SJSA1 (cell line): Measurements from ENCODE around the gene RTL5. TPM values are rescaled to one million over a fixed set of nuclear protein-coding genes. Genes with fewer than 3 reads are reported as not detected.

Experiments used
- DNase-seq, 2 experiments: peaks; one replicate each; pipeline ENCODE4 v3.0.0-alpha.2; 2015 to 2020; ENCODE audit warnings: low spot score in 2 of 2, low read depth in 1 of 2
- H3K27ac ChIP-seq: fragments of 250-450 bp; sonication (Bioruptor Pico); 2 replicates; pipeline ENCODE4 v1.5.1; 2020; ENCODE audit warnings: mild to moderate bottlenecking, moderate library complexity
- H3K27me3 ChIP-seq: fragments of 250-450 bp; sonication (Bioruptor Pico); replicated peaks from 2 replicates; pipeline ENCODE4 v1.5.1; 2020; ENCODE audit warnings: mild to moderate bottlenecking, moderate library complexity
- H3K36me3 ChIP-seq: fragments of 250-450 bp; sonication (Bioruptor Pico); 2 replicates; pipeline ENCODE4 v1.5.1; 2020; ENCODE audit warnings: mild to moderate bottlenecking
- H3K4me1 ChIP-seq: fragments of 250-450 bp; sonication (Bioruptor Pico); replicated peaks from 2 replicates; pipeline ENCODE4 v1.6.1; 2021; ENCODE audit warnings: mild to moderate bottlenecking
- H3K4me3 ChIP-seq: fragments of 250-450 bp; sonication (Bioruptor Pico); 2 replicates; pipeline ENCODE4 v1.5.1; 2020; ENCODE audit warnings: mild to moderate bottlenecking
- H3K9me3 ChIP-seq: fragments of 250-450 bp; sonication (Bioruptor Pico); replicated peaks from 2 replicates; pipeline ENCODE4 v1.5.1; 2020; ENCODE audit warnings: mild to moderate bottlenecking
- total RNA-seq: library from RNA; depleted of rRNA; stranded (reverse); fragments of >200 nt; shearing (Covaris generic); gene quantifications from 2 replicates; pipeline ENCODE4 v1.2.3, GENCODE V29; 2014

Gene RTL5
- total RNA-seq, 1 experiment from 2014 or later: 1.8 TPM

DNA sequence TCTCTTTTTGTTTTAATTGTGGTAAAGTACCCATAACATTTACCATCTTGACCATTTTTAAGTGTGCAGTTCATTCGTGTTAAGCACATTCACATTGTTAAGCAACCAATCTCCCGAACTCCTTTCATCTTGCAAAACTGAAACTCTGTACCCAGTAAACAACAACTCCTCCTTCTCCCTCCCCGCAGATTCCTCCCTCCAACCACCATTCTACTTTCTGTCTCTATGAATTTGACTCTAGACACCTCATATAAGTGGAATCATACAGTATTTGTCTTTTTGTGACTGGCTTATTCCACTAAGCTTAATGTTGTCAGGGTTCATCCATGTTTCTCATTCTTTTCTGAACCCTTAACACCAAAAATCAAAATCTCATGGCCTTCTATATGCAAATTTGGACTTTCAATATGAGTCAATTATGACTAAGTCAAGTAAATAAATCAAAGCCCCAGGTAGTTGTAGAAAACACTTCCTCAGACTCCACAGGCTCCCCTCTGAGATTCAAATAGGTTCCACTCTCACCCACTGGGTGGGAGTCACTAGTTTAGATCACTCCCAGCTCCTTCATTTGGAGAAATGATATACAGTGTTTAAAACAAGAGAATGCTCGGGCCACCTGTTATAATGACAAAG, 9.8 kb upstream of the RTL5 start:
- Histone ChIP-seq H3K27ac (no peak overlapping the region), H3K36me3 (no peaks in the 10 kb centered on the region), H3K4me1 (no peaks in the 10 kb centered on the region; the same call in 1 of the 2 replicates), H3K9me3 (no peaks in the 10 kb centered on the region), H3K4me3 (no peak overlapping the region), H3K27me3 (no peaks in the 10 kb centered on the region)
- no peak for DNase-seq

- DNase-seq: no peak
- Histone ChIP-seq H3K9me3 (no peaks in the 10 kb centered on the region), H3K27me3 (no peaks in the 10 kb centered on the region), H3K4me3 (no peak overlapping the region), H3K36me3 (no peaks in the 10 kb centered on the region), H3K4me1 (no peaks in the 10 kb centered on the region; the same call in 1 of the 2 replicates), H3K27ac (no peak overlapping the region)
Measured at GRCh38 chrX:72139538-72139937, 7.8 kb upstream of the RTL5 start.

DNA sequence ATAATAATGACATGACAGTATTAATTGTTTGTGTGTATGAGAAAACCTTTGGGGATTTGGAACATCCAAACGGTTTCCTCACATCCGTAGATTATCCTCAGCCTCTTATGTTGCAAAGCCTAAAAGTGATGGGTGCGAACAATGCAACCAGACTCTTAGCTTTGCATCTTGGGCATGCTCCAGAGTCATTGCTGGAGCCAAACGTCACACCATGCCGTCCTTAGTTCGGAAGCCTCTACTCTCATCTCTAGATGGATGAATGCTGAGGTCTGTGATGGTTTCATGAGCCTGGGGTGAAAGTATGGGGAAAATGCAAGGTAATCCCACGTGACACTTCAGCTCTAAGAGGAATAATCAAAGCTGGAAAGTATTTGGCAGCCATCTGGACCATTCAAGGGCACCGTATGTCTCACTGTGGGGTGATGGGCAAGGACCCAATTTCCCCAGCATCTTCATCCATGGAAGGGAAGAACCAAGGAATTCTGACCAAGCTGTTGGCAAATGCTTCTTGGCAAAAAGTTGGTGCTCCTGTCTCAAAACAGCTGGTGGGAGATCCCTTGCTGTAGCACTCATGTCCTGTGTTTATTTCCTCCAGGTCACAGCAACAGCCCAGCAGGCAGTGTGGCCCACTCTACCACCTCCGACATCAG, 6.3 kb upstream of the RTL5 start:
- no peak overlapping the region for H3K4me3 ChIP-seq
- H3K36me3 ChIP-seq: no peaks in the 10 kb centered on the region
- no peaks in the 10 kb centered on the region for H3K9me3 ChIP-seq
- no peak overlapping the region for H3K27ac ChIP-seq
- no peaks in the 10 kb centered on the region for H3K27me3 ChIP-seq
- no peak for DNase-seq
- H3K4me1 ChIP-seq: no peaks in the 10 kb centered on the region; the same call in 1 of the 2 replicates

GRCh38 chrX:72133851-72134546, 2.3 kb upstream of the RTL5 start:
- no peaks in the 10 kb centered on the region for H3K36me3 ChIP-seq
- H3K27me3 ChIP-seq: no peaks in the 10 kb centered on the region
- H3K27ac ChIP-seq: no peak overlapping the region
- no peak overlapping the region for H3K4me3 ChIP-seq
- H3K4me1 ChIP-seq: no peaks in the 10 kb centered on the region; the same call in 1 of the 2 replicates
- no peak for DNase-seq
- no peaks in the 10 kb centered on the region for H3K9me3 ChIP-seq

GRCh38 chrX:72132456-72132855, 741 bp upstream of the RTL5 start:
- no peak for DNase-seq
- Histone ChIP-seq H3K36me3 (no peaks in the 10 kb centered on the region), H3K9me3 (no peaks in the 10 kb centered on the region), H3K4me3 (peak overlapping the region; percentile 43), H3K27ac (no peak overlapping the region), H3K4me1 (no peaks in the 10 kb centered on the region; the same call in 1 of the 2 replicates), H3K27me3 (no peaks in the 10 kb centered on the region)

GRCh38 chrX:72130762-72131250, 909 bp downstream of the RTL5 start:
- Histone ChIP-seq H3K27me3 (no peaks in the 10 kb centered on the region), H3K4me3 (no peak overlapping the region), H3K36me3 (no peaks in the 10 kb centered on the region), H3K4me1 (peaks cover 10% of the 10 kb centered on the region), H3K9me3 (no peaks in the 10 kb centered on the region), H3K27ac (no peak overlapping the region)
- no peak for DNase-seq

GRCh38 chrX:72130156-72130761, 1.5 kb downstream of the RTL5 start:
- H3K4me1 ChIP-seq: peaks cover 10% of the 10 kb centered on the region
- no peak overlapping the region for H3K4me3 ChIP-seq
- no peak for DNase-seq

GRCh38 chrX:72129661-72130060, 2.1 kb downstream of the RTL5 start:
- no peak overlapping the region for H3K4me3 ChIP-seq

More at GRCh38 chrX:72130156-72130761, 1.5 kb downstream of the RTL5 start:
- no peaks in the 10 kb centered on the region for H3K9me3 ChIP-seq
- H3K27me3 ChIP-seq: no peaks in the 10 kb centered on the region
- H3K27ac ChIP-seq: no peak overlapping the region
- H3K36me3 ChIP-seq: no peaks in the 10 kb centered on the region

DNA sequence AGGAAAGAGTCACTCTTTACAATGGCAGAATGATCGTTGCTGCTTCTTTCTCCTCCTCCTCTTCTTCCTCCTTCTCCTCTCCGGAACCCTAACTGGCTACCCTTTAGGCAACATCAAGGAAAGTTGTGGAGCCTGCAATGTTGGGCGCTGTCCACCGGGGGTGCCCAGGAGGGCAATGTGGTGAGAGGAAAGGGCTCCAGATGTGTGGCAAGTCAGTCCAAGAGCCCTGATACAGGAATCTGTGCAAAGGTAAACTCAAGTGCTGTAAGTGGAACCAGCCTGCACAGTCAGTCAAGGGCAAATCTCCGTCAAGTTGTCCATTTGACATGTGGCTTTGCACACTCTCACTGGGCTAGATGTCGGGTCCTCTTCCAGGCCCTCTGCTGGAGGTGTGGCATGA, 2.8 kb downstream of the RTL5 start:
- peaks cover 14% of the 10 kb centered on the region for H3K4me1 ChIP-seq
- H3K27ac ChIP-seq: no peak overlapping the region
- no peak for DNase-seq
- H3K36me3 ChIP-seq: no peaks in the 10 kb centered on the region
- no peak overlapping the region for H3K4me3 ChIP-seq
- H3K27me3 ChIP-seq: no peaks in the 10 kb centered on the region
- no peaks in the 10 kb centered on the region for H3K9me3 ChIP-seq

More at GRCh38 chrX:72129661-72130060, 2.1 kb downstream of the RTL5 start:
- Histone ChIP-seq H3K36me3 (no peaks in the 10 kb centered on the region), H3K27ac (no peak overlapping the region), H3K9me3 (no peaks in the 10 kb centered on the region), H3K4me1 (peaks cover 10% of the 10 kb centered on the region), H3K27me3 (no peaks in the 10 kb centered on the region)
- no peak for DNase-seq

- no peaks in the 10 kb centered on the region for H3K36me3 ChIP-seq
- no peak overlapping the region for H3K27ac ChIP-seq
- H3K27me3 ChIP-seq: no peaks in the 10 kb centered on the region
- no peaks in the 10 kb centered on the region for H3K9me3 ChIP-seq
- H3K4me3 ChIP-seq: no peak overlapping the region
- peaks cover 20% of the 10 kb centered on the region for H3K4me1 ChIP-seq
- no peak for DNase-seq
Measured at GRCh38 chrX:72128183-72128834, 3.4 kb downstream of the RTL5 start.

DNA sequence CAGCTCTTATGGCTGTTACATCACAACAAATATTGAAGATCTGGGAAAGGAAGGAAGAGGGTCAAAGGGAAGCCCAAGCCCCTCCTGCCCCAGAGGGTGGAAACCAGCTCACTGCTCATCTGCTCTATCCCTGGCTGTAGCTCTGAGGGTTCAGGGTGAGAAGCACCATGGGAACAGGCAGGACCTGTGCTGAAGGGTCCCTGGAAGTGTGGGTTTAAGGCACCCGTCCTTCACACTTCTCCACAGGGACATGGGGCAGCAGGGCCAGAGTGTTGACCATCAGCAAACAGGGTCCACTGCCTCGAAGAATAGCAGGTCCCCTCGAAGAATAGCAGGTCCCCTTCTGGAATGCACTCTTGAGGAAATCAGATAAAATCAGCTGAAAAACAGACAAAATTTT, 4.4 kb downstream of the RTL5 start:
- no peak overlapping the region for H3K27ac ChIP-seq
- H3K9me3 ChIP-seq: no peaks in the 10 kb centered on the region
- no peaks in the 10 kb centered on the region for H3K36me3 ChIP-seq
- H3K4me1 ChIP-seq: peaks cover 22% of the 10 kb centered on the region
- DNase-seq: no peak
- H3K27me3 ChIP-seq: no peaks in the 10 kb centered on the region
- no peak overlapping the region for H3K4me3 ChIP-seq

DNA sequence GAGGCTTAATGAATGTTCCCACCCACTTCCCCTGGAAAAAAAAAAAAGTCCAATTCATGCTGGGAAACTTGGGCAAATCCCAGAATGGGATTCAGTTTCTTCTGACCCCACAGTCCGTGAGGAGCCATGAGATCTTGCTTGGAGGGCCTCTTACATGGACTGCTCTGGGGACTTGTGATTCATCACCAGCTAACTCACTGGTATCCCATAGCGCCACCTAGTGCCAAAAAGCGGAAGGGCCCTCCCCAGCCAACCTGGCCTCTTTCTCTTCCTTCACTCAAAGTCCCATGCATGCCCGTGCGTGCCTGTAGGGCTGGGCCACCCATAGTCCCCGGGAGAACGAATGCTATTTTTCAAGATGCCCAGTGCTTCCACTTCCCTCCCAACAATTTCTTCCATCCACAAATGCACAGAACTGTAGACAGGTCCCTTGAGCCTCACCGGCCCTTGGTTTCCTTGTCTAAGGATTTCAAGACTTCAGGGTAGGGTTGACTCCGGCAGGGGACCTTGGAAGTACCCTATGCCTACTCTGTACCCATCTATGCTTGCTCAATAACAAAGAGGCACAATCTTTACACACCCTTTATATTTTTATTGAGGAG, 5.1 kb downstream of the RTL5 start:
- Histone ChIP-seq H3K27me3 (no peaks in the 10 kb centered on the region), H3K27ac (no peak overlapping the region), H3K4me3 (no peak overlapping the region), H3K9me3 (no peaks in the 10 kb centered on the region), H3K4me1 (peaks cover 28% of the 10 kb centered on the region), H3K36me3 (no peaks in the 10 kb centered on the region)
- peak; percentile 77 to 84 for DNase-seq

DNA sequence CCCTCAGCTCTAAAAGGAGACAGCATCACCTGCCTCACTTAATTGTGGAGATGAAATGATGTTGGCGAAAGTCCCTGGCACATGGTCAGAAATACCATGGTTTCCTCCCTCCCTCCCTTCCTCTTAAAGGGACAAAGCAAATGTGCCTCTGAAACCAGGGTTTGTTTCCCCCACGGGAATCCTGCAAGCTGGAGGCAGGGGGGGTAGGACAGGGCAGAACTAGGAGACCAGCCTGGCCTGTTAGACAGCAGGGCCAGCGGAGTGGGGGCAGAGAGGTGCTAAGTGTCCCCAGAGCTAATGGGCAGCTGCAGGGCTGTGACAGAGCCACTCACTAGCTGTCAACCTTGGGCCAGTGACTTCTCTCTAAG, 5.7 kb downstream of the RTL5 start:
- no peak overlapping the region for H3K27ac ChIP-seq
- H3K4me1 ChIP-seq: peaks cover 34% of the 10 kb centered on the region
- no peaks in the 10 kb centered on the region for H3K9me3 ChIP-seq
- H3K27me3 ChIP-seq: no peaks in the 10 kb centered on the region
- no peaks in the 10 kb centered on the region for H3K36me3 ChIP-seq
- DNase-seq: no peak
- H3K4me3 ChIP-seq: no peak overlapping the region
